Activated naive CD4-positive, alpha-beta T cell treated with anti-CD3 and anti-CD28 coated beads for 36 hours (primary cell): ENCODE results near the gene BBS2. TPM values are rescaled to one million over a fixed set of nuclear protein-coding genes. Genes with fewer than 3 reads are reported as not detected.

Experiments
- CTCF ChIA-PET: fragments of 350-600 bp; sonication (Branson Sonifier 250); formaldehyde crosslinking; loops from one replicate; lab custom pipeline; 2021; ENCODE audit warnings: antibody characterized with exemption; lab: Charles Lee
- DNase-seq: peaks from one replicate; pipeline ENCODE4 v3.0.0-alpha.2; 2020
- H3K27ac Mint-ChIP-seq: one replicate; pipeline ENCODE4 v1.8.0; 2021; ENCODE audit warnings: mild to moderate bottlenecking, mixed read lengths
- H3K27me3 Mint-ChIP-seq: one replicate; pipeline ENCODE4 v1.8.0; 2021; ENCODE audit warnings: low read depth, mixed read lengths
- H3K36me3 Mint-ChIP-seq: one replicate; pipeline ENCODE4 v1.8.0; 2021; ENCODE audit warnings: low read depth, mixed read lengths
- H3K4me1 Mint-ChIP-seq: one replicate; pipeline ENCODE4 v1.8.0; 2021; ENCODE audit warnings: low read depth, mixed read lengths
- H3K4me3 Mint-ChIP-seq: one replicate; pipeline ENCODE4 v1.8.0; 2021; ENCODE audit warnings: mild to moderate bottlenecking, moderate library complexity, mixed read lengths
- H3K9me3 Mint-ChIP-seq: one replicate; pipeline ENCODE4 v1.8.0; 2021; ENCODE audit warnings: mixed read lengths
- intact Hi-C: fragments of 100-400 bp; cut with micrococcal nuclease; formaldehyde crosslinking; loops from one replicate; pipeline ENCODE4 v1.15.1; 2023
- total RNA-seq, 2 experiments: library from RNA; stranded (reverse); gene quantifications; one replicate each; pipeline ENCODE4 v1.2.3, GENCODE V29; 2021

BBS2 gene
- total RNA-seq, 2 experiments from 2014 or later, result 18.0 to 19.2 TPM

- intact Hi-C loops, result no loop called here
These were observed 72.5 kb downstream of the BBS2 start for GRCh38 chr16:56447286-56447685.

GRCh38 chr16:56438038-56438437 is 81.8 kb downstream of the BBS2 start:
- H3K9me3 Mint-ChIP-seq, result no peaks in the 10 kb centered on the region
- H3K4me1 Mint-ChIP-seq, result no peaks in the 10 kb centered on the region
- no peak overlapping the region for H3K4me3 Mint-ChIP-seq
- no peak for DNase-seq
- no peaks in the 10 kb centered on the region for H3K27me3 Mint-ChIP-seq
- CTCF ChIA-PET, result no interaction called here
- H3K36me3 Mint-ChIP-seq, result peaks cover 40% of the 10 kb centered on the region
- H3K27ac Mint-ChIP-seq, result no peak overlapping the region
- intact Hi-C loops, result no loop called here

More at GRCh38 chr16:56447286-56447685, 72.5 kb downstream of the BBS2 start:
- peaks cover 30% of the 10 kb centered on the region for H3K36me3 Mint-ChIP-seq
- no peaks in the 10 kb centered on the region for H3K27me3 Mint-ChIP-seq
- no peak for DNase-seq
- no peak overlapping the region for H3K4me3 Mint-ChIP-seq
- CTCF ChIA-PET, result no interaction called here
- H3K27ac Mint-ChIP-seq, result no peak overlapping the region
- no peaks in the 10 kb centered on the region for H3K9me3 Mint-ChIP-seq
- H3K4me1 Mint-ChIP-seq, result peaks cover 35% of the 10 kb centered on the region

- no peak for DNase-seq
- Mint-ChIP-seq H3K27ac (no peak overlapping the region), H3K4me1 (no peaks in the 10 kb centered on the region), H3K27me3 (no peaks in the 10 kb centered on the region), H3K9me3 (no peaks in the 10 kb centered on the region), H3K36me3 (peaks cover 35% of the 10 kb centered on the region), H3K4me3 (no peak overlapping the region)
- CTCF ChIA-PET, result interaction anchor here (0.7 kb wide), 1 partner anchor 58 kb away, joined by 3 read pairs; no protein-coding TSS in a partner anchor
- intact Hi-C loops, result no loop called here
These were observed 83.6 kb downstream of the BBS2 start for GRCh38 chr16:56436258-56436657.

Other genes starting within 250 kb of the BBS2 start
- gene AMFR, start 94.5 kb downstream of the BBS2 start, total RNA-seq, result 10 to 100 TPM; 26.7 to 33.0 TPM
- gene NUDT21, start 68.7 kb downstream of the BBS2 start, total RNA-seq, result 100 to 1,000 TPM; 324 to 330 TPM
- gene OGFOD1, start 68.5 kb downstream of the BBS2 start, total RNA-seq, result 10 to 100 TPM; 48.5 to 50.6 TPM
- not detected for gene MT4, start 45.0 kb upstream of the BBS2 start, total RNA-seq
- gene MT3, start 69.5 kb upstream of the BBS2 start, total RNA-seq, result 1 to 10 TPM in 1 of 2 experiments, under 1 TPM in 1; 0.64 to 1.6 TPM
- 100 to 1,000 TPM in 1 of 2 experiments, 10 to 100 TPM in 1; 95.7 to 130 TPM for gene MT2A, start 88.6 kb upstream of the BBS2 start, total RNA-seq
- gene MT1E, start 105.8 kb upstream of the BBS2 start, total RNA-seq, result 10 to 100 TPM; 12.2 to 12.4 TPM
- gene MT1M, start 112.6 kb upstream of the BBS2 start, total RNA-seq, result not detected
- not detected for gene MT1A, start 118.6 kb upstream of the BBS2 start, total RNA-seq
- gene MT1B, start 131.9 kb upstream of the BBS2 start, total RNA-seq, result not detected
- gene MT1F, start 137.9 kb upstream of the BBS2 start, total RNA-seq, result 1 to 10 TPM; 5.4 to 6.4 TPM
- 10 to 100 TPM; 22.4 to 23.8 TPM for gene MT1G, start 148.0 kb upstream of the BBS2 start, total RNA-seq
- 1 to 10 TPM; 5.4 to 7.4 TPM for gene MT1H, start 149.8 kb upstream of the BBS2 start, total RNA-seq
- gene MT1X, start 162.4 kb upstream of the BBS2 start, total RNA-seq, result 10 to 100 TPM; 49.9 to 57.9 TPM
- gene NUP93, start 210.1 kb upstream of the BBS2 start, total RNA-seq, result 100 to 1,000 TPM; 161 to 172 TPM